GM15510 (cell line): ENCODE results near the gene MESP2.

ENCODE experiments used
- POLR2A ChIP-seq: IDR thresholded peaks from 3 replicates; pipeline ENCODE4 v1.6.1; 2011; ENCODE audit warnings: borderline replicate concordance; ENCODE audit not compliant: insufficient read length; ENCODE audit errors: extremely low read depth

The MESP2 gene

DNA sequence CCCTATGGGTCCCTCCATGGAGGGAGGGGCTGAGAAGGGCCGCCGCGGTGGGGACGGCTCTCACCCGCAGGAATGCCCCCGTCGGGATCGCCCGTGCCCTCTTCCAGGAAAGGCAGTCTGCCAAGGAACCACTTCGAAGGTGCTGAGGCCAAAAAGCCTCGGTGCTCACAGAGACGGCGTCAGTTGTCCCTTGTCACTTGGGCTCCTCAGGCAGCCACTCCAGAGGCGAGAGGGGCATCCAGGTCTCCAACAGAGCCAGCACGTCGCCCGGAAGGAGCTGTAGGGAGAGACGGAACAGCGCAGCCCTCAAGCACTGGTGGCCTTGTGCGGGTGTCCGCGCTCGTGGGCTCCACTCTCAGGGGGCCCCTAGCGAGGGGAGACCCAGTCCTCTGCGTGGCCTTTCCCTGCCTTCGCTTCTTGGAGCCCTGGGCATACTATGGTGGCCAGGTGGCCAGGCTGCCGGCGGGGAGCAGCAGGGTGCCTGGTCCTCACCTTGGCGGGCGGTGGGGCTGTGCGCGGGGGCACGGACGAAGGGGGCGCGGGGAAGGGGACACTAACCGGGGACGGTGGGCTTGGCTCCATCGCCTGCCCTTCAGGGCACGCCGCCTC is 26.1 kb upstream of the MESP2 start:
- TF ChIP-seq POLR2A, result no peak

DNA sequence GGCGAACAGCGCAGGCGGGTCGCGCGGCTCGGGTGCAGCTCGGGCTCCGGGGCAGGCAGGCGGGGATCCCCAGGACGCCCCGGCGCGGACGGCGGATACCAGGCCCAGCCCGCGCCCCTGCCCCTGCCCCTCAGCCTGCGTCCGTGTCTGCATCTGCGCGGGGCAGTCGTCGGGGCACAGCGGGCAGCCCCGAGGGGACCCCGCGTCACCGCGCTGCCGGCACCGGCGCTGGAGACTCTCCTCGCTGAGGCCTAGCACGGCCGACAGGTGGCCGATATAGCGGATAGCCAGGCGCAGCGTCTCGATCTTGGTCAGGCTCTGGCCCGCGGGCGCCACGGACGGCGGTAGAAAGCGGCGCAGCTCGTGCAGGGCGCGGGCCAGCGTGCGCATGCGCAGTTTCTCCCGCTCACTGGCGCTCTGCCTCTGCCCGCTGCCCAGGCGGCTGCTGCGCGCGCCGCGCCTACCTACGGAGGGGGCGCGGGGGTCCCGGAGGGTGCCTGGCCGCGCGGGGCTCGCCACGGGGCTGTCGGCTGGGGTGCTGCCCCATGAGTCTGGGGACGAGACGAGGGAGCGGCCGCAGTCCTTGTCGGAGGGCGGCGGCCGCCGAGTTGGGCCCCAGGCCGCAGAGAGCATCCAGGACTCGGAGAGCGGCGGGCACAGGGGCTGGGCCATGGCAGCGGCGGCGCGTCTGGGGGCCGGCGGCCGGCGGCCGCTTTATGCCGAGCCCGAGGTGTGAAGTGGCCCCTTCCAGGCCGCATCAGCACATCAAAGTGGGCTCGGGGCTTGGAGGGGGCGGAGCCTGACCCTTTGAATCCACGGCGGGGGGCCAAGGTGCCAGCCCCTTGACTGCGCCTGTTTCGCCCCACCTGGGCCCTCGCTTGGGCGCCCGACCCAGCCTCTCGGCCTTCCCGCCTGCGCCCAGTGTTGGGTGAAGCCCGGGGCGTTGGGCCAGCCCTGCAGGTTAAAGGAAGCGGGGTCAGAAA is 25.3 kb upstream of the MESP2 start, which contains the start of gene MESP1:
Gene MESP1 (minus strand): TSS at position 690 of the 983 bp plus-strand sequence. CDS start 18 bp downstream, at position 672.
- peak; percentile 67 for TF ChIP-seq POLR2A

DNA sequence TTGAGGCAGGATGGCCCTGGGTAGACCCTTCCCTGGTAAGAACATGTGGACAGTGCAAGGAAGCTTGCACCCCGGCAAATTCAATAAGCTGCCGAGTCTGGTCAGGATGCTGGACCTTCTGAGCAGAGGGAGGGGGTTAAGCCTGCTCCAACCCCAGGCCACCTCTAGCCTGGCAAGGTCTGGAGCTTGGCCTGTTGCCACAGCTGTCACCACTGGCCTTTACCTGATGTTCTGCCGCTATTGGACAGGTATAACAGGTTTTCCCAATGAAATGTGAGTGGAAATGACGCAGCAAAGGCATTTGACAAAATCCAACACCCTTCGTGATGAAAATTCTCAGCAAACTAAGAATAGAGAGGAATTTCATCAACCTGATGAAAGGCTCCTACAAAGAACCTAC is 24.4 kb upstream of the MESP2 start:
- no peak for TF ChIP-seq POLR2A

DNA sequence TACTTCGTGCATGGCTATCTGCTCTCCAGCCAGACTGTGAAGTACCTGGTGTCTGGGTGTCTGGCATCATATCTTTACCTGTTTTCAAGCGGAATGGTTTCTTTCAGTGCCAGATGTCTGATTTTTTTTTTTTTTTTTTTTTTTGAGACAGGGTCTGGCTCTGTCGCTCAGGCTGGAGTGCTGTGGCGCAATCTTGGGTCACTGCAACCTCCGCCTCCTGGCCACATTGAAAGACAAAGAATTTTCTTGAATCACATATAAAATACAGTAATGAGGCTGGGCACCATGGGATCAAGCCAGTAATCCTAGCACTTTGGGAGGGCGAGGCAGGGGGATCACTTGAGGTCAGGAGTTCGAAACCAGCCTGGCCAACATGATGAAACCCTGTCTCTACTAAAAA is 22.3 kb upstream of the MESP2 start:
- no peak for TF ChIP-seq POLR2A

DNA sequence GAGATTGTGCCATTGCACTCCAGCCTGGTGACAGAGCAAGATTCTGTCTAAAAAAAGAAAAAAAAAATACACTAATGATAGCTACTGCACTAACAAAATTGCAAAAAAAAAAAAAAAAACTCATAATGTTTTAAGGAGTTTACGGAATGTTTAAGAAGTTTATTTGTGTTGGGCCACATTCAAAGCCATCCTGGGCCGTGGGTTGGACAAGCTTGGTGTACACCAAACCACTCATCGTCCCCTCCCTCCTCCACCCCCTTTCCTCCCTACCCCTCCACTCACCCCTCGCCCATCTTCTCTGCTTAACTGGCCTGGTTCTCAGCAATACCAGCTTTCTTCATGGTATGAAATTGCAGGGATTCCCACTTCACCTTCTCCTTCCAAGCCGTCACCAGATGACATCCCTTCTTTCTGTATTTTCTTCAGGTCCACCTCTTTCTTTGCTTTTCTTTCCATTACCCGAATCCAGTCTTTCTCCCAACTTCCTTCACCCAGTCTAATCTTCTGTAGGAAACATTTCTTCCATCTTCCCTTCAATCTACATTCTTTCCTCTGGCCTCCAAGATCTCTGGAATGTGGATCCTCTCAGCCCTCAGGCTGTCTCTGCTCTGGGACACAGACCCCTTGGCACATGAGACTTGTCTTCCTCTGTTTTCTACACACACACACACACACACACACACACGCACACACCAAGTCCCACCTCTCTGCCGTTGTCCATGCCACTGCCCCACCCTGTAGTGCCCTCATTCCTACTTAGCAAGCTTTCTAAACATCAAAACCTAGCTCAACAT is 21.6 kb upstream of the MESP2 start:
- no peak for TF ChIP-seq POLR2A

DNA sequence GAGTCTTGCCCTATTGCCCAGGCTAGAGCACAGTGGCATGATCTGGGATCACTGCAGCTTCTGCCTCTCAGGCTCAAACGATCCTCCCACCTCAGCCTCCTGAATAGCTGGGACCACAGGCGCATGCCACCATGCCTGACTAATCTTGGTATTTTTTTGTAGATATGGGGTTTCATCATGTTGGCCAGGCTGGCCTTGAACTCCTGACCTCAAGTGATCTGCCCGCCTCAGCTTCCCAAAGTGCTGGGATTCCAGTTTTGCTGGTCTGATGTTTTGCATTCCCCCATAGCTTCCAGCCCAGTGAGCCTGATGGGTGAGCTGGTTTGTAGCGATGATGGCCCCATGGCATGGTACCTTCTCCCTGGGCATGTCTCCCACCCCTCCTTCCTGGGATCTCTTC is 20.4 kb upstream of the MESP2 start:
- TF ChIP-seq POLR2A, result no peak

DNA sequence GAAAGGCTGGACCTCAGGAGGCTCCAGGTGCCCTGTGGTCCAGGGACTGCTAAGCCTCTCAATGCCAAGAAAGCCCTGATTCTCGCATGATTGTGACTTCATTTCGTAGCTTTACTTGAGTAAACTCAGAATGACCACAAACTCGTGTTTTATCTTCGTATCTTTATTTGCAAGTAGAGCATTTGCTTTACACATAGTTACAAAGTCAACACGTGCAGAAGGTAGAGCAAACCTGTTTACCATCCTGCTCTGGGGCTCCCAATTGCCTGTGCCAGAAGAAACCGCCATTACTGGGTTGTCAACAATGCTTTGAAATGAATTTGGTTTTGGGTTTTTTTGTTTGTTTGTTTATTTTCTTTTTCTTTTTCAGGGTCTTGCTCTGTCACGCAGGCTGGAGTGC is 19.2 kb upstream of the MESP2 start:
- no peak for TF ChIP-seq POLR2A

DNA sequence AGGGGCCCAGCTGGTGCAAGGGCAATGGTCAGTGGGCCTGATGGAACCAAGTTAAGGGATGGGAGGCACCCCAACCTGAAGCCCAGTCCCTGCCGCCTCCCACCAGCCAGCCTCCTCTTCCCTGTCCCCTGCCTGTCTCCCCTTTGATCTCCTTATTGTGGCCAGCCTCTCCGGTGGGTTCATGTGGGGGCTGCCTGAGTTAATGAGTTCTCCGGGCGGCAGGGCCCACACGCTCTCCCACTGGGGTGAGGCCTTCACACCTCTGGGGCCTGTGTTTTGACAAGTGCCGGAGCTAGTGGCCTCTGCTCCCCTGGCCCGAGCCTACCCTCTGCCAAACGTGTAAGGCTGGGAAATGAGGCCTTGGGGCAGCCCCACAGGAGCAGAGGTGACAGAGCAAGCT is 17.8 kb upstream of the MESP2 start:
- no peak for TF ChIP-seq POLR2A

DNA sequence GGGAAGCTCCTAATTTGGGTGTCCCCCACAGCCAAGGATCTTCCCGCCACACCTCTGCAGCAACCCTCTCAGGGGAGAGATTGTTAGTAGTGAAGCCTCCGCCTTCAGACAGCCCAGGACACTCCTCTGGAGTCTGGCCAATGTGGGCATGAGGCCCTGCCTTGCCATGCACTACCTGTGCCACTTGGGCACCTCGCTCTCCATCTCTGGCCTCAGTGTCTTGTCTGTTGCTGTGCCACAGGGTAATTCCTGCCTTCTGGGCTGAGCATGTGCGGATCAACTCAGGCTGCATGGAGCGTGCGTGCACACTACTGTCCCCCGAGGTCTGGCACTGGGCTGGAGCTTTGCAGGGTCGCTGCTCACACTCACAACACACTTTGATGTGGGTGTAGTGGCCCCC is 17.2 kb upstream of the MESP2 start:
- TF ChIP-seq POLR2A, result no peak

DNA sequence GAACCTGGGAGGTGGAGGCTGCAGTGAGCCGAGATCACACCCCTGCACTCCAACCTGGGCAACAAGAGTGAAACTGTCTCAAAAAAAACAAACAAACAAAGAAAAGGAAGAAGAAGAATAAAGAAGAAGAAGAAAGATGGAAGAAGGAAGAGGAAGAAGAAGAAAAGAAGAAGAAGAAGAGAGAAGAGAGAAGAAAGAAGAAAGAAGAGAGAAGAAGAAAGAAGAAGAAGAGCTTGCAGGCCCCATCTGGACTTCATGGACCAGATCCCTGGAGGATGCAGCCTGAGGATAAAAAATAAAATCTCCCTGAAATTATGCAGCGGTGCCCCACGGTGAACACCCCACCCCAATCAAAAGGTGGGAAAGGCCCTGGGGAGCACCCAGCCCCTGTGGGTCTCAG is 16.3 kb upstream of the MESP2 start:
- no peak for TF ChIP-seq POLR2A

DNA sequence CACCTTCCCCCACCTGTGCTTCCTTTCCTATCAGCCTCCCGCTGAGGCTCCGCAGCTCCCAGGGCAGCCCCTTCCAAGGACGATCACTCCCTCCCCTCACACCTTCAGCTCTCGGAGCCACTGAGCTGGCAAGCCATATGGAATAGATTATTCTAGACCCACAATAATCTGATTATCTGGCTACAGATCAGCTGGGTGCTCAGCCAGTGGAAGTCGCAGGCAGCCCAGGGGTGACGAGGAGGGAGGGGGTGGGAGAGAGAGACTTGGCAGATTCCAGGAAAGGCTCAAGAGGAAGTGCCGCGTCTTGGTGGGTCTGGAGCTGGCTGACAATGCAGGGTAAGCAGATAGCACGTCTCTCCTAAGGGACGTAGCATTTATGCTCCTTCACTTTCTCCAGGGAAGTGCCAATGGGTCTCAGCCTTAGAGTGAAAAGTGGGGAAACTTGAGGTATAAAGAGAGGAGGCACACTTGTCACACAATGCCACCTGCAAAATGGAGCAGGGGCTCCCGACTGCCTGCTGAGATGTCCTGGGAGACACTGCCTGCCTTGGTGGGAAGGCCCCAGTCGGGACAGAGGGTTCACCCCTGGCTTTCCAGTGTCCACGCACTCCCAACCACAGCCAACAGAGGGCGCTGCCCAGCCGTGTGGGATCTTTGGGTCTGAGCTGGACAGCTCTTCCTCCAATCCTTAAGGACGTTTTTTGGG is 15.7 kb upstream of the MESP2 start:
- TF ChIP-seq POLR2A, result no peak

DNA sequence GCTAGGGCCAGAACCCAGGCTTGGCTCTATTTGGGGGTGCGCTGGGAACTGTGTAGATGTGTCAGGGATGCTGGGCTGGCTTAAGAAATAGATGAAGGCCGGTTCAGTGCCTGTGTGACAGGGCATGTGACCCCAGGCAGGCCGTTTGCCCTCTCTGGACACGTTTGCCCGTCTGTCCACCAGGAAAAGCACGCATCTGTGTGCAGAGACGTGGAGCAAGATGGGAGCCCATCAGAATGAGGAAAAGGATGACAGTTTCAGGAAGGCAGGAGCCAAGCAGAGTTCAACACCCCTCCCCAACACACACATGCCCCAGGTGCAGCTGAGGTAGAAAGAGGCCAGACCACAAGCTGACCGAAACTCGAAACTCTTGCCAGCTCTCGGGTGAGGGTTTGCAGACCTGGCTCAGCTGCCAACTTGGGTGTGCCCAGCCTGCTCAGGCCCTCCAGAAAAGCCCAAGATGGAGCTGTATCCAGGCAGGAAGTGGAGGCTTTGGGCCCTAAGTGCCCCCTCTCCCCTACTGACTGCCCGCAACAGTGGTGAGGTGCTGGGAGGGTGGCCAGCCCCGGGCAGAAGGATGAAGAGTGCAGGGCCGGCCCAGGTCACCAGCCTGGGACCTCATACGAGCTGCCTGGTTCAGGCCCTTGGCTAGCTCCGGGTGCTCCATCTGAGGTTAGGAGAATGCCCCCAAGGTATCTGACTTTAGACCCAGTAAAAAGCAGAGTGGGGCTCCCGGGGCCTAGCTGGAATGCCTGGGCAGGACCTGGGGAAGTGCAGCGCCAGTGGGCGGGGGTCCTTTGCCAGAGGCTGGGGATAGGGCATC is 14.9 kb upstream of the MESP2 start:
- no peak for TF ChIP-seq POLR2A

DNA sequence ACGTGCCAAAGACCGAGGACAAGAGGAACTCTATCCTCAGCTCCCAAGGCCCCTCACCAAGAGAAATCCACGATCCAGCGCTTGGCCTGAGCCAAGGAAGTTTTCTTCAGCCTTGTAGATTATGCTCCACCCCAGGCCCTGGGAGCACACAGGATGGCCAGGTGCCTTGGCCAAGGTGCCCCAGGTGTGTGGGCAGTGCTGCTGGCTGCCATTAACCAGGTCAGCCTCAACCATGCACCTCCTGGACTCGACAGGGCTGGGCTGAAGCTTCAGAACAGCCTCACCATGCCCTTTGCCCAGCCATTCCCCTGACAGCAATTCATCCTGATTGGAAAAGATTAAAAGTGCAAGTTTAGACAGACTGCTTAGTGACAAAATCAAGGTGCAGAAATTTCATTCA is 14.2 kb upstream of the MESP2 start:
- no peak for TF ChIP-seq POLR2A

DNA sequence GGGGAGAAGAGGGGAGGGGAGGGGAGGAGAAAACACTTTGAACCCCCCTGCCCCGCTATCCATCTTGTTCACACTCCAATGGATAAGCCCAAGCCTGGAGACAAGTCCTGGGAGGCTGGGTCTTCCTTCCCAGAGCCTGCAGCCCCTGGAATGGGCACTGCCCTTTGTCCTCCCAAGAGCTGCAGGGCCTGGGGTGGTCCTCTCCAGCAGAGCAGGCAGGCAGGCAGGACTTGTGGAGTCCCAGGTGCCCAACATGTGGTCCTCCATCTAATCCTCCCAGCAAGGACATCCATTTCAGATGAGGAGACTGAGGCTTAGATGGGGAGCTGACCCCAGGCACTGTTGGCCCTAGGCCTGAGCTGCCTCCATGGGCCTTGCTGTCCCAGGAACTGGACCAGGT is 10.4 kb upstream of the MESP2 start:
- TF ChIP-seq POLR2A, result no peak
